ENCODE measurements around the gene MALT1.

Gene MALT1

DNA sequence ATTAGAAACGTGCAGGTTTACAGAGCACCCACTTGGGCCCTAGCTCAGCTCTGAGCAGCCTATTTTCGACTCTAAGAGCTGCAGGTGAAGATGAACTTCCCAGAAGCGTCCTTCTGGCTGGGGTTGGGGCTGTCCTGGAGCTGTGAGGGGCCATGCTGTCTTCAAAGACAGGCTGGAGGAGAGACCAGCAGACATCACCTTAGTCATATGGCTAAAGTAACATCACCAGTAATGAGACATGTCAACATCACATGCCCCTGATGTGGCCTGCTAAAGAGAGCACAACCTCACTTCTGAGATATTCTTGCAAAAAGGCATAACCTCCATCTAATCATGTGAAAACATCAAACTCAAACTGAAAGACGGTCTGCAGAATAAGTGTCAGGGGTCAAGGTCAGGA lies 106.2 kb downstream of the MALT1 start:
- no peak for DNase-seq

DNA sequence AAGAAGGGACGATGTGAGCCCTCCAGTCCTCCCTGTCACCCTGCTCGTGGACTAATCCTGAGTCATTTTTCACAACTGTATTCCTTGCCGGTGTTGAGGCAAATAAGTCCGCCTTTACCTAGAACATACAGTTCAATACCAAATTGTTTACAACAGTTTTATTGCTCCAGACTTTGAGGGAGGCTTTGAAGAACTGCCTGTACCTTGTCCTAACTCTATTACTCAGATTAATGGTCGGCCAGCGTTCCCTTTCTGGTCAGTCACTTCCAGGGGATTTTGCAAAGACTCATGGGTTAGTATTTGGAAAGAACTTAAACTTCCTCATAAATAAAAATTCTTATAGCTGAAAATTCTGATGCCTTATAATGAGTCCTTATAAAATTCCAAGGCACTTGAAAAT lies 108.3 kb downstream of the MALT1 start:
- DNase-seq: no peak

DNA sequence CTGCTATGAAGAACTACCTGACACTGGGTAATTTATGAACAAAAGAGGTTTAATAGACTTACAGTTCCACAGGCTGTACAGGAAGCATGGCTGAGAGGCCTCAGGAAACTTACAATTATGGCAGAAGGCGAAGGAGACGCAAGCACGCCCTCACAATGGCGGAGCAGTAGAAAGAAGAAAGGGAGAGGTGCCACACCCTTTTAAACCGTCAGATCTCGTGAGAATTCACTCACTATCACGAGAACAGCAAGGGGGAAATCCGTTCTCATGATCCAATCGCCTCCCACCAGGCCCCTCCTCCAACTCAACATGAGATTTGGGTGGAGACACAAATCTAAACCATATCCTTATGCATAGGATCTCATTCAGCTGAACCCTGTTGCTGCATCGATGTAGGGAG lies 108.8 kb downstream of the MALT1 start:
- DNase-seq: no peak

DNA sequence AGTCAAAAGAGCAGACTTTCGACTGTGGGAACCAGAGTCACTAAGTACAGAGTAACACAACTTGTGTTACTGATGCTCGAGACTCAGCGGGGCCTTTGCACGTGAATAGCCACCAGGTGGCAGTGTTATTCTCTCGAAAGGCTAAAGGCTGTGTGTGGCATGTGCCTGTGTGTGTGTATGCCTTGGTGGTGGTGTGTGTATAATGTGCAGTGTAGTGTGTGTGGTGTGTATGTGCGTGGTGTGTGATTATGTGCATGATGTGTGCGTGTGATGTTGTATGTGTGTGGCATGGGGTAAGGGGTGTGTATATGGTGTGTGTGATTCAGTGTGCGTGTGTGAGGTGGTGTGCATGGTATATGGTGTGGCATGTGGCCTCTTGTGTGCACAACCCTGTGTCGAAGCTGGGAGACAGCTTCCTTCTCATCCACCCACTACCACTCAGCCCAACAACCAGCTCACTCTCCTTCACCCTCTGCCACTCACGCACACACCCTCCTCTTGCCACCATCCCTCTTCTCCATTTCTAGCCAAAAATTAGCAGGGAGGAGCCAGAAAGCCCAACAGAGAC lies 110.4 kb downstream of the MALT1 start:
- peak; percentile 63 for DNase-seq

DNA sequence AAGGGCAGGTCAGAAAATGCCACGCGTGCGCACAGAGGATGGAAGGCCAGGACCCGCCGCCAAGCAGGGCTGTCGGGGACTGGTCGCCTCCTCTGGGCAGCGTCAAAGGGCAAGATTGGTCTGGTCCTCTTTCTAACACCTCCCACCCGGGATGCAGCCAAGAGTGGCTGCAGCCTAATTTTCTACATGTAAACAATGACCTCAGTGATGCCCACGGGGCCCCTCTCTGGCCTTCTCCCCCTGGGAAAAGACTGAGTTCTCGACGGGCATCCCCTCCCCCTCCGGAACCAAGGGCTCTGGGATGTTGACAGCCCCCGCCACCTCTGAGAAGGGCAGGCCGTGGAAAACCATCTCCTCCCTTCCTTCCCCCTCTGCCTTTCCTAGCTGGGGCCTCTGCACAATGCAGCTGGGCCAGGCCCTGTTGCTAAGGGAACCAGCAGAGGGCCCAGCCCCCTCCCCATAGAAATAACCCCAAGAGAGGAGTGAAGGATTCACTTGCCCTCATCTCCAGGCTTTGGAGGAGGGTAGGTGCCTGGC lies 113.4 kb downstream of the MALT1 start:
- DNase-seq: no peak

DNA sequence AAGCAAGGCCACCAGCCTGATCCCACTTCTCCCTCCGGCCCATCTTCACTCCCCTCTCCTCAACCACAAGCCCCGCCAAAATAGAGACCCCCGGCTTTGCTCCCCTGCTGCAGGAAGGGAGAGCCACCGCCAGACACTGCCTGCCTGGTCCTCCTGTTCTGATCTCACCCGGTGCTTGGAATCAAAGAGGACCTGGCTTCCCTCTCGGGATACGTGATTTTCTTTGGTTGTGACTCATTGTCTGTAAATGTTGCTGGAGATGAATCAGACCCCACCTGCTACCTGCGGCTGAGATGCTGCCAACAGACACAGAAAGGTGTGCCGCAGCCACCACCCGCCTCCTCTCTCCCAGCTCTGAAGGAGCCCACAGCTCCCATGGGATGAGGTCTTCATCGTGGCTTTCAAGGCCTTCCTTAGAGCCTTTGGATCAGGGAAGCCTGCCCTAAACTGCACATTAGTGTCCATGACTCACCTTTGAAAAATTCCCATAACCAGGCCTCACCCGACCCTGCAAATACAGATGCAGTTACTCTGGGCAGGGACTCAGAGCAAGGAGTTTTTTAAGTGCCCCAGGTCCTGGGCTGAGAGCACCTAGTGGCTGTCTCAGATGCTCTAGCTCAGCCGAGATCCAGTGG lies 114.0 kb downstream of the MALT1 start:
- DNase-seq: no peak

DNA sequence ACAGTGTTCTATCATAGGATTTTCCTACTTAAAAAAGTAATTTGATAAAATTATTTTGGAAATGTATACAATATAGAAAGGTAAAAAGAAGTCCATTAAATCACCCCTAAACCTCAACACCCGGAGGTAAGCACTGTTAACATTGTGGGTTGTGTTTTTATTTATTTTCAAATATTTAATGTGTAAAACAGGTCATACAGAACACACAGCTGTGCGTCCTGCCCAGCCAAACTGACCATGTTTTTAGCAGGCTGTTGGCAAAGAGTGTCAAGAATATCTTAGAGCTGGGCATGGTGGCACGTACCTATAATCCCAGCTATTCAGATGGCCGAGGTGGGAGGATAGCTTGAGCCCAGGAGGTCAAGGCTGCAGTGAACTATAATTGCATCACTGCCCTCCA lies 114.6 kb downstream of the MALT1 start:
- no peak for DNase-seq

DNA sequence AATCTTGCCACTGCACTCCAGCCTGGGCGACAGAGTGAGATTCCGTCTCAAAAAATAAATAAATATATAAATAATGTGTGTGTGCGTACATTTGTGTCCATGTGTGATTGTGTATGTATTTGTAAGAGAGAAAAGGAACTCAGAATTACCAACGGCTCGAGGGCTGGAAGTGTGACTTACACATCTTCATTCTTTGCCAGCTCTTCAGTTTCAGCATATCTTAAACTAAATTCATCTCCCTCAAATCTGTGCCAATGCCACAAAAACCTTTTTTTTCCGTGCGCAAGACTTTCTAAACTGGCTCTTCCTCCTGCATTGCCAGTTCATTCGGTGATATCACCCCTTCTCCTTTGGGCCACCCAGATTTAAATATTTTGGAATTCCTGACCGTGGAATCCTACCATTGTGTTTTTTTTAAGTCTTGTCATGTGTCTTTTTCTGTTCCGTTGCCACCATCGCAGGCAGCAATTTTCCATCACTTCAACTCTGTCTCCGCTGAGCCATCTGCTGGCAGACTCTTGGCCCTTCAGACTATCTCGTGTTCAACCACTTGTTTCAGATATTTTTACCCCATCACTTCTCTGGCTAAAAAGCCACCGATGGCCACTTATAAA lies 116.4 kb downstream of the MALT1 start:
- no peak for DNase-seq

DNA sequence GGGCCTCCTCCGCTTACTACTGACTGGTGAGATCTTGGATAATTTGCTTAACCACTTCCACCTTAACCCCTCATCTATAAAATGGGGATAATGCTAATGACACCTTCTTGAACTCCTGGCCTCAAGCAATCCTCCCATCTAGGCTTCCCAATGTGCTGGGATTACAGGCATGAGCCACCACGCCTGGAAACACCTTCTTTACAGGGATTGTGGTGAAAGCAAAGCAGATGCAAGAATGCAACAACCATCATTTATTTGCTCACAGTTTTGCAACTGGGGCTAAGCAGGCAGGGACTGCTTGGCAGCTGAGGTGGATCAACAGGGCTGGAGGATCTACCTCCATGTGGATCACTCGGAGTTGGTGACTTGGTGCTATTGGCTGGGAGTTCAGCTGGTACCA lies 117.2 kb downstream of the MALT1 start:
- DNase-seq: no peak

DNA sequence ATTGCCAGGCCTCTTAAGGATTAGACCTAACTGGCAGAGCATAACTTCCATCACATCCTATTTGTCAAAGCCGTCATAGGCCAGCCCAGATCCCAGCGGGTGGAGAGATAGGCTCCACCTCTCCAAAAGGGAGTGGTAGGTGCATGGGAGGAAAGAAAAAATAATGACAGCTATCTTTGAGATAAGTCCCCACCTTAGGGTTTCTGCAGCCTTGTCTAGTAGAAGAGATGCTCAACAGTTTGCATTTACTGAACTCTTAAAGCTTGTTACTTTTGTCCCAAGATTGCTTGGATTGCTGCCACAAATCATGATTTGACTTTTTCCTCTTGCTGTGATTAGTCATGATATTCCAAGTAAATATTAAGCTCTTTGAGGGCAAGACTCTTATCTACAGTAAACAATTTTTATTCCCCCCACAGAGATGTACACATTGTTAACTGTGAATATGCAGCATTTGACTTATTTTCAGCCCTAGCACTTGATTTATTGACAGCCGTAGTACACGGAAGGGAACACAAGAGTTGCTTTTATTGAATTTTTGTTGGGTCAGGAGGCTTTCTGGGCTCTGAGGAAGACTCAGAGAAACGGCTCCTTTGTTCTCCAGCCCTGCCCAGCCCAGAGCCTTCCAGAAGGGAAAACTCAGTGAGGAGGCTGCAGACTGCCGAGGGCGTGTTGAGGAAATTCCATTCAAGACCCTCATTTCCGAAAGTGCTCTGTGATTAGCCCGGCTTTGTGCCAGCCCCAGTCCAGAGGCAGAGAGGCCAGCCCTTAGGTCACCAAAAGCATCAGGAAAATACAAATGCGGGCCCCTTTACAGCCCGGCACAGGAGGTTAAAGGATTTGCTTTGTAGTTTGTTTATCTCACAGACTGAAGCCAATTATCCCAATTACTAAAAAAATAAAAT lies 118.0 kb downstream of the MALT1 start:
- no peak for DNase-seq

DNA sequence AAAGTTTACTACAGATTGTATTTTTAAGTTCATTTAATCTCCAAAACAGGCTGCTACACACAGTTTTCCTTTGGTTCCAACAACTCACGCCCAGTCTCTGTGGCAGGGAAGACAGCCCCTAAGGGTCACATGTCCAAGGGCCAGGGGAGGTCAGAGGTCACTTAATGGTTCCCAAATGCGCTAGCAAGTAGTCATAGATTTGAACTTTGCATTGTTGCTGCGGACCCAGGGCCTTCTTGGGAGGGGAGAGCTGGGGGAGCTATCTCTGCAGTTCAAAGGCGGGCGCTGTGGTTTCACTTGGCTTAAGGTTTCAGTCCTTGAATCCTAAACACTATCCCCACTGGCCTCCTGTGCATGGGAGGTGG lies 118.6 kb downstream of the MALT1 start:
- DNase-seq: no peak

DNA sequence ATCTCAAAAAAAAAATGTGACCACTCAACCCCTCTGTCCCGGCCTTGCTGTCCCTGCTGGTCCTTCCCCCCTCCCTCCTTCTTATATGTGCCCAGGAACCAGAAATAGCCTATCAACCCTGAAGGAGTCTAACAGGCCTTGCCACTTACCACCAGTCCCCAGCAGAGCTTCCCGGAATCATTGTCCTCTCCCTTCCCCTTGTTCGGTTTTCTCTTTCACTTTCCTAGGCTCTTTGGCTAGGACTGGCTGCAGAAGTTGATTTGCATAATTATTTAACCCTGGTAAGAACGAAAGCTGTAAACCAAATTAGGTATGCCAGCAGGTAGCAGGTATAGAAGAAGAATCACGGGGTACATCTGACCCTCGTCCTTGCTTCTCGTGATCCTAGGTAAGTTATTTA lies 120.8 kb downstream of the MALT1 start:
- no peak for DNase-seq

DNA sequence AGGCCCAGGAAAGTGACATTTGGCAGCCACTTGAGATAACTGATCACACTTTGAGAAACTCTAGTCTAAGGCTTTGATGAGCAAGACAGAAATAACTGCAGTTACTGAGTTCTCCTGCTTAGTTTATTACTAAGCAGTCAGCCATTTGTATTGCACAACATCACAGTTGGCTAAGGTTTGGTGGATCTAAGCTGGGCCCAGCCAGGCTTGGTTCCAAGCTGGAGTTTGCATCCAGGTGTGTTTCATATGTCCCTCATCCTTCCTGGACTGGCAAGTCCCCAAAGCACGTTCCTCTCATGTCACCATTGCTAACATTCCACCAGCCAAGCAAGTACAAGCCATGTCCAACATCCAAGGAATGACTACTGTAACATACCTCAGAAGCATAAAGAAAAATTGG lies 122.1 kb downstream of the MALT1 start:
- no peak for DNase-seq

DNA sequence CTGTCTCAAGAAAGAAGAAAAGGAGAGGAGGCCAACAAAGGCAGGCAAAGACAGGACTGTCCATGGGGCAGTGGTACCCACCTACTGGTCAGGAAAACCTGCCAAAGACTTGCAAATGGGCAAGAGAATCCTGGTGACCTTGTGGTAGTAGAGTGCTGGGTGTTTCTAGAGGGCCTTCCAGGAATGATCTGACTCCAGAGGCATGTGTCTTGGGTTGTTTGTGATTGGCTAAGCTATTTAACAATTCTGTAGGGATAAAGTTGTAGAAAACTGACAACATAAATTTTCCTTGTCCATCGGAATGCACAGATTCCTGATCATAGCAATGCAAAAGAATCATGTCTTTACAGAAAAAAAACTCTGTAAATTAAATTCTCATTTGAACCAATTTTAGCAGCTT lies 125.0 kb downstream of the MALT1 start:
- no peak for DNase-seq

DNA sequence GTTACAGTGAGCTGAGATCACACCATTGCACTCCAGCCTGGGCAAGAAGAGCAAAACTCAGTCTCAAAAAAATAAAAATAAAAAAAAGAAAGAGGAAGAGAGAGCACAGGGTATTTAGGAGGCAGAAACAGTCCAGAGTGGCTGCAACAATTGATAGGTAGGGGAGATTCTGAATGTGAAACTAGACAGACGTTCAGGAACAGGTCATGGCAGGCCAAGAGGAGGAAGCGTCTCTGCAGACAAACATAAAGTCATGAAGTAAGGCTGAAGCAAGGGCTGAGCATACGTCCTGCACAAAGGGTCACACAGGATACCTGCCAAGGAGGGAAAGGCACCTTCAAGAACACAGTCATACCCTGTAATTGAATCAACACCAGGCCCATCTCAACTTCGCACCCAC lies 129.3 kb downstream of the MALT1 start:
- DNase-seq: no peak

DNA sequence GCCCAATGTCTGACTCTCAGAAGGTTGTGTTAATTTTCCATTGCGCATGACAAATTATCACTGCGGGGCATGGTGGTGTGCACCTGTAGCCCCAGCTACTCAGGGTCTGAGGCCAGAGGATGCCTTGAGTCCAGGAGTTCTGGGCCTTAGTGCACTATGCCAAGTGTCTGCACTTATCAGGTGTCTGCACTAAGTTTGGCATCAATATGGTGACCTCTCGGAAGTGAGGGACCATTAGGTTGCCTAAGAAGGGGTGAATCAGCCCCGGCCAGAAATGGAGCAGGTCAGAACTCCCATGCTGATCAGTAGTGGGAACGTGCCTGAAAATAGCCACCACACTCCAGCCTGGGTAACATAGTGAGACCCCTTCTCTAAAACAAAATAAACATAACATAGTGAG lies 131.7 kb downstream of the MALT1 start:
- DNase-seq: no peak

DNA sequence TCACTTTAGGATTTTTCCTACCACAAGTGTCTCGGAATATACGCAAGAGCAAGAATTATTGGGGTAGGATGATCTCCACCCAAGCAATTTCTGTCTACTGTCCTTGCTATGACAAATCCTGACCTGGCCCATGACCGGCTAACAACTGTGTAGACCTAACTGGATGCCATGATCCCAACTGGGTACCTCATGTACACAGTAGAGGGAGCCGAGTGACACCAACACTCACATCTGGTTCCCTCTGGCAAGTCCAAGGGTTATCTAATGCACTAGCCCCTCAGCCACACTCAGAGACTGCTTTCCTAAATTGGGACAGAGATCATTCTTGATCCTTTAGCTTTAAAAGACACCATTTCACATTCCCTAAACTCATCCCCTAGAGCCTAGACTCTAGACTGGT lies 132.7 kb downstream of the MALT1 start:
- no peak for DNase-seq
